Measurements from ENCODE around the gene TRMT6.

The TRMT6 gene

GRCh38 chr20:5950271-5951031 lies at the start of gene TRMT6, which contains the start of gene MCM8:
Gene TRMT6, minus strand, starts transcription at chr20:5950533. Its CDS starts 128 bp downstream, at chr20:5950405.
Gene MCM8, plus strand, starts transcription at chr20:5950652. Its CDS starts 1,364 bp downstream, at chr20:5952016.
- peak; percentile 100 for DNase-seq

GRCh38 chr20:5999783-6000182 lies 49.5 kb upstream of the TRMT6 start:
- no peak for DNase-seq

- no peak for DNase-seq
Observed at GRCh38 chr20:5996765-5997164, 46.4 kb upstream of the TRMT6 start.

GRCh38 chr20:5991623-5992441 lies 41.5 kb upstream of the TRMT6 start:
- DNase-seq, result no peak

- DNase-seq, result no peak
Observed at GRCh38 chr20:5990946-5991345, 40.6 kb upstream of the TRMT6 start.

GRCh38 chr20:5989539-5989938 lies 39.2 kb upstream of the TRMT6 start:
- DNase-seq, result no peak

GRCh38 chr20:5987383-5987782 lies 37.0 kb upstream of the TRMT6 start:
- no peak for DNase-seq

GRCh38 chr20:5980720-5981538 lies 30.6 kb upstream of the TRMT6 start:
- DNase-seq, result no peak

GRCh38 chr20:5979801-5980200 lies 29.5 kb upstream of the TRMT6 start:
- no peak for DNase-seq

GRCh38 chr20:5977975-5978374 lies 27.6 kb upstream of the TRMT6 start:
- DNase-seq, result no peak

- DNase-seq, result no peak
Observed at GRCh38 chr20:5977223-5977622, 26.9 kb upstream of the TRMT6 start.

- DNase-seq, result no peak
Observed at GRCh38 chr20:5975778-5976177, 25.4 kb upstream of the TRMT6 start.

- DNase-seq, result no peak
Observed at GRCh38 chr20:5974531-5974930, 24.2 kb upstream of the TRMT6 start.

GRCh38 chr20:5973971-5974370 lies 23.6 kb upstream of the TRMT6 start:
- no peak for DNase-seq

- no peak for DNase-seq
Observed at GRCh38 chr20:5973172-5973571, 22.8 kb upstream of the TRMT6 start.

GRCh38 chr20:5971203-5971602 lies 20.9 kb upstream of the TRMT6 start:
- DNase-seq, result no peak

GRCh38 chr20:5970381-5970780 lies 20.0 kb upstream of the TRMT6 start:
- no peak for DNase-seq

- no peak for DNase-seq
Observed at GRCh38 chr20:5969940-5970339, 19.6 kb upstream of the TRMT6 start.

- no peak for DNase-seq
Observed at GRCh38 chr20:5969348-5969935, 19.1 kb upstream of the TRMT6 start.

- DNase-seq, result no peak
Observed at GRCh38 chr20:5968462-5968861, 18.1 kb upstream of the TRMT6 start.

GRCh38 chr20:5967469-5967868 lies 17.1 kb upstream of the TRMT6 start:
- DNase-seq, result no peak

- DNase-seq, result no peak
Observed at GRCh38 chr20:5949943-5950270, 426 bp downstream of the TRMT6 start.

- DNase-seq, result no peak
Observed at GRCh38 chr20:5947276-5947675, 3.1 kb downstream of the TRMT6 start.

Data from NCI-H2171 treated with DMSO at 0.1 percent for 48 hours (cell line).